ENCODE data around the gene NR3C2. TPM values are rescaled to one million over a fixed set of nuclear protein-coding genes. Genes with fewer than 3 reads are reported as not detected.

NR3C2 gene
- total and polyA plus RNA-seq, 2 experiments from 2014 or later: 1.2 to 3.0 TPM

- no peak for TF ChIP-seq ETS1 (IDR thresholded peaks at IDR 0.05)
- TF ChIP-seq EZH2 (IDR thresholded peaks at IDR 0.05; ENCODE audit: low read depth, unreplicated experiment): no peak
- no peak for TF ChIP-seq EZH2phosphoT487 (IDR thresholded peaks at IDR 0.05; ENCODE audit: unreplicated experiment)
- no peak for TF ChIP-seq POLR2AphosphoS5 (IDR thresholded peaks at IDR 0.05; ENCODE audit: low read depth)
- TF ChIP-seq ZNF114 (CRISPR knock-in tag; IDR thresholded peaks at IDR 0.05): no peak
These were observed 377.8 kb downstream of the NR3C2 start (continued) for GRCh38 chr4:148064451-148064850.

- Histone ChIP-seq H3K36me3 (ENCODE audit: insufficient read depth) (no peaks in the 10 kb centered on the region), H3K4me3 (no peak overlapping the region), H3K9me2 (ENCODE audit: insufficient read depth) (no peaks in the 10 kb centered on the region), H3K27me3 (ENCODE audit: insufficient read depth) (no peaks in the 10 kb centered on the region), H3F3A (replicated peaks; ENCODE audit: low read depth) (no peaks in the 10 kb centered on the region), H3K4me2 (no peak overlapping the region), H3K27ac (ENCODE audit: low read depth) (no peak overlapping the region), H3K79me2 (replicated peaks; ENCODE audit: insufficient read depth) (no peaks in the 10 kb centered on the region), H3K4me1 (ENCODE audit: insufficient read depth) (peaks cover 26% of the 10 kb centered on the region; the same call in 1 of the 2 replicates), H4K20me1 (replicated peaks; ENCODE audit: insufficient read depth) (no peaks in the 10 kb centered on the region), H2AFZ (no peak overlapping the region)
- Mint-ChIP-seq H3K4me3 (no peak overlapping the region), H3K27me3 (ENCODE audit: insufficient read depth, low read depth, poor library complexity) (no peaks in the 10 kb centered on the region), H3K9me3 (no peaks in the 10 kb centered on the region), H3K27ac (no peak overlapping the region; the same call in 1 of the 2 replicates), H3K4me1 (peaks cover 35% of the 10 kb centered on the region), H3K36me3 (ENCODE audit: low read depth) (no peaks in the 10 kb centered on the region)
- DNase-seq (ENCODE audit: low spot score) (no peak), ATAC-seq (no peak)
- TF ChIP-seq STAT1 (IDR thresholded peaks at IDR 0.05; ENCODE audit: unreplicated experiment) (no peak), REST (IDR thresholded peaks at IDR 0.05; ENCODE audit: unreplicated experiment) (no peak), ETS1 (IDR thresholded peaks at IDR 0.05) (no peak), POLR2AphosphoS5 (IDR thresholded peaks at IDR 0.05; ENCODE audit: low read depth) (no peak), CREB1 (CRISPR knock-in tag; IDR thresholded peaks at IDR 0.05; ENCODE audit: low read depth) (no peak), ZNF114 (CRISPR knock-in tag; IDR thresholded peaks at IDR 0.05) (no peak), NANOG (IDR thresholded peaks at IDR 0.05; ENCODE audit: borderline replicate concordance) (no peak)
These were observed 379.8 kb downstream of the NR3C2 start for GRCh38 chr4:148062301-148062950.
